GM12865 (cell line): Measurements from ENCODE around the gene PSENEN.

ENCODE experiments used
- DNase-seq: peaks from one replicate; pipeline ENCODE4 v3.0.0; 2010; ENCODE audit warnings: low read depth
- H3K4me3 ChIP-seq: 2 replicates; pipeline ENCODE4 v1.5.1; 2011; ENCODE audit warnings: mild to moderate bottlenecking, low read depth, low read length, control low read depth
- TF ChIP-seq, protein P1 (sequence below): IDR thresholded peaks from 2 replicates; pipeline ENCODE4 v1.5.1; 2011; ENCODE audit warnings: low read length, control low read depth, low read depth, inconsistent platforms; ENCODE audit not compliant: insufficient read depth; ENCODE audit errors: missing control alignments

Gene PSENEN

GRCh38 chr19:35730326-35730725 is 15.1 kb upstream of the PSENEN start:
- H3K4me3 ChIP-seq: no peak overlapping the region
- TF ChIP-seq, protein P1, sequence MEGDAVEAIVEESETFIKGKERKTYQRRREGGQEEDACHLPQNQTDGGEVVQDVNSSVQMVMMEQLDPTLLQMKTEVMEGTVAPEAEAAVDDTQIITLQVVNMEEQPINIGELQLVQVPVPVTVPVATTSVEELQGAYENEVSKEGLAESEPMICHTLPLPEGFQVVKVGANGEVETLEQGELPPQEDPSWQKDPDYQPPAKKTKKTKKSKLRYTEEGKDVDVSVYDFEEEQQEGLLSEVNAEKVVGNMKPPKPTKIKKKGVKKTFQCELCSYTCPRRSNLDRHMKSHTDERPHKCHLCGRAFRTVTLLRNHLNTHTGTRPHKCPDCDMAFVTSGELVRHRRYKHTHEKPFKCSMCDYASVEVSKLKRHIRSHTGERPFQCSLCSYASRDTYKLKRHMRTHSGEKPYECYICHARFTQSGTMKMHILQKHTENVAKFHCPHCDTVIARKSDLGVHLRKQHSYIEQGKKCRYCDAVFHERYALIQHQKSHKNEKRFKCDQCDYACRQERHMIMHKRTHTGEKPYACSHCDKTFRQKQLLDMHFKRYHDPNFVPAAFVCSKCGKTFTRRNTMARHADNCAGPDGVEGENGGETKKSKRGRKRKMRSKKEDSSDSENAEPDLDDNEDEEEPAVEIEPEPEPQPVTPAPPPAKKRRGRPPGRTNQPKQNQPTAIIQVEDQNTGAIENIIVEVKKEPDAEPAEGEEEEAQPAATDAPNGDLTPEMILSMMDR: no peak
- no peak for DNase-seq

GRCh38 chr19:35731353-35731752 is 14.1 kb upstream of the PSENEN start:
- no peak for DNase-seq
- TF ChIP-seq, protein P1: no peak
- no peak overlapping the region for H3K4me3 ChIP-seq

GRCh38 chr19:35731779-35732405 is 13.6 kb upstream of the PSENEN start:
- DNase-seq: no peak
- TF ChIP-seq, protein P1: no peak
- H3K4me3 ChIP-seq: no peak overlapping the region

- TF ChIP-seq, protein P1: no peak
These were observed 12.8 kb upstream of the PSENEN start for GRCh38 chr19:35732540-35733179.

GRCh38 chr19:35733180-35734125 is 12.0 kb upstream of the PSENEN start:
- no peak for DNase-seq
- TF ChIP-seq, protein P1: no peak
- H3K4me3 ChIP-seq: no peak overlapping the region

More at GRCh38 chr19:35732540-35733179, 12.8 kb upstream of the PSENEN start:
- no peak for DNase-seq
- no peak overlapping the region for H3K4me3 ChIP-seq

DNA sequence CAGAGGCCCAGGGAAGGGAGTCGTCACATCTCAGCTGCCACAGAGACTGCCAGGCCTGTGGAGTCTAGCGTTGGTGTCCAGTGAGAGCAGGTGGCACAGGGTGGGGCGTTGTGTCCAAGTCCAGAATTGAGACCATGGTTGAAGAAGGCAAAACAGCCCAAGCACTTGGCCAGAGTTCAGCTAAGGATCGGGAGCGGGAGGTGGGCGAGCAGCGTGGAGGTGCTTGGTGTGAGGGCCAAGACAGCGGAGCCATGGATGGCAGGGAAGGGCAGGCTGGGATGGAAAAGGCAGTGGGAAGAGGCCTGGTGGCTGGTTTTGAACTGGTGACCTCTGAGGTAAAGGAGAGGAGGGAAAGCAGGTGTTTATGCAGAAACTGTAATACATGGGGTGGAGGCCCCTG is 11.2 kb upstream of the PSENEN start:
- H3K4me3 ChIP-seq: no peak overlapping the region
- TF ChIP-seq, protein P1: no peak
- no peak for DNase-seq
